Neural cell (in vitro differentiated cells): ENCODE measurements around the gene PMEPA1. TPM values are rescaled to one million over a fixed set of nuclear protein-coding genes. Genes with fewer than 3 reads are reported as not detected.

Experiments used
- H2AFZ ChIP-seq: fragments of 200-600, 300-800 bp; sonication (generic), shearing (Covaris generic); 2 replicates; pipeline ENCODE4 v1.6.0; 2014; ENCODE audit warnings: low read depth, mild to moderate bottlenecking, antibody characterized with exemption, low read length, moderate library complexity
- H3F3A ChIP-seq: fragments of 200-600 bp; shearing (Covaris generic); 2 replicates; pipeline ENCODE4 v1.6.1; 2016; ENCODE audit warnings: mild to moderate bottlenecking, moderate library complexity, mixed read lengths, antibody characterized with exemption, low read length; ENCODE audit not compliant: insufficient read depth, poor library complexity, severe bottlenecking
- H3K27ac ChIP-seq: fragments of 200-600, 300-800 bp; sonication (generic), shearing (Covaris generic); 2 replicates; pipeline ENCODE4 v1.5.1; 2014; ENCODE audit warnings: mild to moderate bottlenecking, low read length, moderate library complexity
- H3K27me3 ChIP-seq: fragments of 300-800, 200-600 bp; sonication (generic), shearing (Covaris generic); 2 replicates; pipeline ENCODE4 v1.6.0; 2014; ENCODE audit warnings: mild to moderate bottlenecking, low read depth, low read length, moderate library complexity; ENCODE audit not compliant: insufficient read depth
- H3K36me3 ChIP-seq: fragments of 300-800, 200-600 bp; sonication (generic), shearing (Covaris generic); 2 replicates; pipeline ENCODE4 v1.5.1; 2014; ENCODE audit warnings: mild to moderate bottlenecking, antibody characterized with exemption, low read length, moderate library complexity; ENCODE audit not compliant: insufficient read depth
- H3K4me2 ChIP-seq: fragments of 300-800, 200-600 bp; sonication (generic), shearing (Covaris generic); 2 replicates; pipeline ENCODE4 v1.6.0; 2014; ENCODE audit warnings: mild to moderate bottlenecking, low read length
- H3K4me3 ChIP-seq: fragments of 300-800, 200-600 bp; sonication (generic), shearing (Covaris generic); 2 replicates; pipeline ENCODE4 v1.5.1; 2014; ENCODE audit warnings: mild to moderate bottlenecking, low read length, moderate library complexity
- H3K79me2 ChIP-seq: fragments of 200-600 bp; shearing (Covaris generic); replicated peaks from 2 replicates; pipeline ENCODE4 v1.6.0; 2014; ENCODE audit warnings: mild to moderate bottlenecking, low read length, moderate library complexity; ENCODE audit not compliant: insufficient read depth
- H3K9ac ChIP-seq: fragments of 300-800, 200-600 bp; sonication (generic), shearing (Covaris generic); 2 replicates; pipeline ENCODE4 v1.6.1; 2016; ENCODE audit warnings: mild to moderate bottlenecking, low read length, mixed read lengths
- H3K9me2 ChIP-seq: fragments of 200-600 bp; shearing (Covaris generic); 2 replicates; pipeline ENCODE4 v1.6.1; 2016; ENCODE audit warnings: mild to moderate bottlenecking, low read length, mixed read lengths; ENCODE audit not compliant: insufficient read depth
- H3K9me3 ChIP-seq: fragments of 200-600, 300-800 bp; sonication (generic), shearing (Covaris generic); 2 replicates; pipeline ENCODE4 v1.6.1; 2016; ENCODE audit warnings: mild to moderate bottlenecking, mixed run types, low read length, moderate library complexity, mixed read lengths
- H4K20me1 ChIP-seq: fragments of 200-600 bp; shearing (Covaris generic); 2 replicates; pipeline ENCODE4 v1.6.1; 2016; ENCODE audit warnings: mild to moderate bottlenecking, mixed run types; ENCODE audit not compliant: insufficient read depth
- EP300 ChIP-seq: fragments of 450-650 bp; conservative IDR thresholded peaks from 2 replicates; pipeline ENCODE4 v1.6.1; 2014; ENCODE audit warnings: antibody characterized with exemption, mild to moderate bottlenecking, moderate library complexity; ENCODE audit not compliant: poor library complexity, severe bottlenecking
- EZH2 ChIP-seq: fragments of 200-600, 300-800 bp; shearing (Covaris generic), sonication (generic); IDR thresholded peaks from 2 replicates; pipeline ENCODE4 v1.6.1; 2014; ENCODE audit warnings: antibody characterized with exemption, low read length, borderline replicate concordance, mild to moderate bottlenecking; ENCODE audit not compliant: insufficient read depth, poor library complexity, severe bottlenecking
- MXI1 ChIP-seq: fragments of 450-650 bp; conservative IDR thresholded peaks from 2 replicates; pipeline ENCODE4 v1.6.1; 2014; ENCODE audit warnings: antibody characterized with exemption, mild to moderate bottlenecking; ENCODE audit not compliant: poor library complexity, severe bottlenecking
- POLR2AphosphoS5 ChIP-seq: IDR thresholded peaks from 2 replicates; pipeline ENCODE4 v1.6.1; 2012
- RAD21 ChIP-seq: fragments of 450-650 bp; conservative IDR thresholded peaks from 2 replicates; pipeline ENCODE4 v1.6.1; 2014; ENCODE audit warnings: antibody characterized with exemption, mild to moderate bottlenecking, moderate library complexity
- SMC3 ChIP-seq: fragments of 450-650 bp; conservative IDR thresholded peaks from 2 replicates; pipeline ENCODE4 v1.6.1; 2014; ENCODE audit warnings: antibody characterized with exemption, mild to moderate bottlenecking, moderate library complexity; ENCODE audit not compliant: poor library complexity
- TAF1 ChIP-seq: IDR thresholded peaks from 2 replicates; pipeline ENCODE4 v1.6.1; 2012; ENCODE audit warnings: low read depth
- polyA plus RNA-seq: library from polyadenylated mRNA; depleted of rRNA; stranded (reverse); fragments of >200 nt; gene quantifications from 2 replicates; pipeline ENCODE4 v1.2.3, GENCODE V29; 2014
- TF ChIP-seq, protein P1 (sequence below): fragments of 450-650 bp; IDR thresholded peaks from 2 replicates; pipeline ENCODE4 v1.5.1; 2014; ENCODE audit warnings: antibody characterized with exemption, mild to moderate bottlenecking, moderate library complexity; ENCODE audit not compliant: poor library complexity, severe bottlenecking
- TF ChIP-seq, protein P2 (sequence below): IDR thresholded peaks from 2 replicates; pipeline ENCODE4 v1.6.1; 2012; ENCODE audit warnings: borderline replicate concordance

Gene PMEPA1
- polyA plus RNA-seq, 1 donor from 2014 or later, result 5.0 TPM

DNA sequence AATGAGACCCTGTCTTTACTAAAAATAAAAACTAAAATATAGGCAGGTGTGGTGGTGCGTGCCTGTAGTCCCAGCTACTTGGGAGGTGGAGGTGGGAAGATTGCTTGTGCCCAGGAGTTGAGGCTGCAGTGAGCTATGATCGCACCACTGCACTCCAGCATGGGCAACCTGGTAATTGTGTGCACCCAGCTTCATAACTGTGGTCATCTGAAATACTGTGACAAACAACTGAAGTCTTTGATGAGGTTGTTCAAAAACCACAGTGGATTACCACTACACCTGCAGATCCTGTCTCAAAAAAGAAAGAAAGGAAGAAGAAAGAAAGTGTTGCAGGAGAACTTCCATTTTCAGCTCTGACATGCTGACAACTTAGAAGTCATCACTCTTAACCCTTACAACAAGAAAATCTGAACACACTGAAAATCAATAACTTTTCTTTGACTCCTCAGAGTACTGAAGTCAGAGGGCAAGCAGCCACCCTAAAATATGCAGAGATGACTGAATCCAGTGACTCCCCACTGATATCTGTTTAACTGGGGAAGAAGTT, 75.8 kb downstream of the PMEPA1 start:
- Histone ChIP-seq H3K9me2 (no peaks in the 10 kb centered on the region), H3K27ac (no peak overlapping the region), H4K20me1 (no peaks in the 10 kb centered on the region), H3K9me3 (no peaks in the 10 kb centered on the region), H3K27me3 (no peaks in the 10 kb centered on the region), H3K9ac (no peak overlapping the region), H3K4me3 (no peak overlapping the region), H3F3A (no peaks in the 10 kb centered on the region), H3K4me2 (no peak overlapping the region), H3K79me2 (no peaks in the 10 kb centered on the region), H2AFZ (no peak overlapping the region), H3K36me3 (no peaks in the 10 kb centered on the region)
- TF ChIP-seq, protein P1, sequence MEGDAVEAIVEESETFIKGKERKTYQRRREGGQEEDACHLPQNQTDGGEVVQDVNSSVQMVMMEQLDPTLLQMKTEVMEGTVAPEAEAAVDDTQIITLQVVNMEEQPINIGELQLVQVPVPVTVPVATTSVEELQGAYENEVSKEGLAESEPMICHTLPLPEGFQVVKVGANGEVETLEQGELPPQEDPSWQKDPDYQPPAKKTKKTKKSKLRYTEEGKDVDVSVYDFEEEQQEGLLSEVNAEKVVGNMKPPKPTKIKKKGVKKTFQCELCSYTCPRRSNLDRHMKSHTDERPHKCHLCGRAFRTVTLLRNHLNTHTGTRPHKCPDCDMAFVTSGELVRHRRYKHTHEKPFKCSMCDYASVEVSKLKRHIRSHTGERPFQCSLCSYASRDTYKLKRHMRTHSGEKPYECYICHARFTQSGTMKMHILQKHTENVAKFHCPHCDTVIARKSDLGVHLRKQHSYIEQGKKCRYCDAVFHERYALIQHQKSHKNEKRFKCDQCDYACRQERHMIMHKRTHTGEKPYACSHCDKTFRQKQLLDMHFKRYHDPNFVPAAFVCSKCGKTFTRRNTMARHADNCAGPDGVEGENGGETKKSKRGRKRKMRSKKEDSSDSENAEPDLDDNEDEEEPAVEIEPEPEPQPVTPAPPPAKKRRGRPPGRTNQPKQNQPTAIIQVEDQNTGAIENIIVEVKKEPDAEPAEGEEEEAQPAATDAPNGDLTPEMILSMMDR, result no peak
- TF ChIP-seq EZH2 (no peak), POLR2AphosphoS5 (no peak), MXI1 (no peak), RAD21 (no peak), EP300 (no peak), SMC3 (no peak), TAF1 (no peak)
- TF ChIP-seq, protein P2, sequence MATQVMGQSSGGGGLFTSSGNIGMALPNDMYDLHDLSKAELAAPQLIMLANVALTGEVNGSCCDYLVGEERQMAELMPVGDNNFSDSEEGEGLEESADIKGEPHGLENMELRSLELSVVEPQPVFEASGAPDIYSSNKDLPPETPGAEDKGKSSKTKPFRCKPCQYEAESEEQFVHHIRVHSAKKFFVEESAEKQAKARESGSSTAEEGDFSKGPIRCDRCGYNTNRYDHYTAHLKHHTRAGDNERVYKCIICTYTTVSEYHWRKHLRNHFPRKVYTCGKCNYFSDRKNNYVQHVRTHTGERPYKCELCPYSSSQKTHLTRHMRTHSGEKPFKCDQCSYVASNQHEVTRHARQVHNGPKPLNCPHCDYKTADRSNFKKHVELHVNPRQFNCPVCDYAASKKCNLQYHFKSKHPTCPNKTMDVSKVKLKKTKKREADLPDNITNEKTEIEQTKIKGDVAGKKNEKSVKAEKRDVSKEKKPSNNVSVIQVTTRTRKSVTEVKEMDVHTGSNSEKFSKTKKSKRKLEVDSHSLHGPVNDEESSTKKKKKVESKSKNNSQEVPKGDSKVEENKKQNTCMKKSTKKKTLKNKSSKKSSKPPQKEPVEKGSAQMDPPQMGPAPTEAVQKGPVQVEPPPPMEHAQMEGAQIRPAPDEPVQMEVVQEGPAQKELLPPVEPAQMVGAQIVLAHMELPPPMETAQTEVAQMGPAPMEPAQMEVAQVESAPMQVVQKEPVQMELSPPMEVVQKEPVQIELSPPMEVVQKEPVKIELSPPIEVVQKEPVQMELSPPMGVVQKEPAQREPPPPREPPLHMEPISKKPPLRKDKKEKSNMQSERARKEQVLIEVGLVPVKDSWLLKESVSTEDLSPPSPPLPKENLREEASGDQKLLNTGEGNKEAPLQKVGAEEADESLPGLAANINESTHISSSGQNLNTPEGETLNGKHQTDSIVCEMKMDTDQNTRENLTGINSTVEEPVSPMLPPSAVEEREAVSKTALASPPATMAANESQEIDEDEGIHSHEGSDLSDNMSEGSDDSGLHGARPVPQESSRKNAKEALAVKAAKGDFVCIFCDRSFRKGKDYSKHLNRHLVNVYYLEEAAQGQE, result no peak

DNA sequence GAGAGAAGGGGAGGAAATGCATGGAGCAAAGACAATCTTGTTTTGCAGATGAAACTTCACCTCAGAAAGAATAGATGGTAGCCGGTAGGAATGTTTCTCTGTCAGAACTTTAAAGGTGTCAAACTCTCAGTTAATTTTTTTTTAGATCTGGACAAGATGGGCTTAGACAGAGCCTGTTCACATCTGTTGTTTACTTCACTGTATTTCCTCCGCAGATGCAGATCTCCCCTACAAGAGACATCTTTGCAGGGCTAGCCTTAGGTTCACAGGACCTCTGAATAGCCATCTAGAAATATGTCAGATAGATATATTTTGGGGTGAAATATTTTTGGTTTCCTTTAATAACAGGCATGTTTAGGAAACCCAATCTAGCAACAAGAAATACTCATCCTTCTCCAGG, 77.5 kb downstream of the PMEPA1 start:
- Histone ChIP-seq H3K36me3 (no peaks in the 10 kb centered on the region), H3K9me3 (no peaks in the 10 kb centered on the region), H3K9me2 (no peaks in the 10 kb centered on the region), H2AFZ (no peak overlapping the region), H3K27me3 (no peaks in the 10 kb centered on the region), H3F3A (no peaks in the 10 kb centered on the region), H3K9ac (no peak overlapping the region), H4K20me1 (no peaks in the 10 kb centered on the region), H3K27ac (no peak overlapping the region), H3K79me2 (no peaks in the 10 kb centered on the region), H3K4me2 (no peak overlapping the region), H3K4me3 (no peak overlapping the region)
- no peak for TF ChIP-seq SMC3
- TF ChIP-seq RAD21, result no peak

DNA sequence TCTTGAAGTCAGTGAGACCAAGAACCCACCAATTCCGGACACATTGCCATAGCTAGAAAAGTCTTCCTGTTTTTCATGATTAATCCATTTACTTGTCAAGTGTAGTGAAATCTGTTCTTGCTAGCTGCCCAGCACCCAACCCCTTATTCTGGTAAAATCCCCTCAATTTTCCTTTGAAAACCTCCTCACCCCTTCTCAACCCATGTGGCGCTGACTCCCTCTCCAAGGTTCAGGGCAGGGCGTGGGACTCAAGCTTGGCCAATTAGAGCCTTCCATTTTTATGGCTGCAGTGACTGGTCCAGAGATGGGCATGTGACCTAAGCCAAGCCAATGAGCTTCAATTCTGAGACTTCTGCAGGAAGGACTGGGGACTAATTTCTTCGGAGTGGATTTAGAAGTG, 79.8 kb downstream of the PMEPA1 start:
- Histone ChIP-seq H3K4me3 (no peak overlapping the region), H3K4me2 (no peak overlapping the region), H3K9me3 (no peaks in the 10 kb centered on the region), H3K79me2 (no peaks in the 10 kb centered on the region), H3K9ac (no peak overlapping the region), H3F3A (no peaks in the 10 kb centered on the region), H2AFZ (no peak overlapping the region), H3K27ac (no peak overlapping the region), H3K9me2 (no peaks in the 10 kb centered on the region), H3K27me3 (no peaks in the 10 kb centered on the region), H3K36me3 (no peaks in the 10 kb centered on the region), H4K20me1 (no peaks in the 10 kb centered on the region)
- TF ChIP-seq EZH2 (no peak), POLR2AphosphoS5 (no peak), EP300 (no peak), RAD21 (no peak), MXI1 (no peak), SMC3 (no peak), TAF1 (no peak)
- TF ChIP-seq, protein P2, result no peak
- TF ChIP-seq, protein P1, result no peak
